Measurements from ENCODE around the gene PTPN22.

Gene PTPN22

GRCh38 chr1:113860891-113861290, 10.6 kb downstream of the PTPN22 start:
- no peak overlapping the region for H3K4me2 ChIP-seq (ENCODE audit: low read depth, low read length, poor library complexity, severe bottlenecking)
- H3K4me1 ChIP-seq (ENCODE audit: insufficient read depth, low read length, poor library complexity, severe bottlenecking), result peaks cover 5% of the 10 kb centered on the region

GRCh38 chr1:113859478-113860175, 11.9 kb downstream of the PTPN22 start:
- H3K9me2 ChIP-seq (replicated peaks; ENCODE audit: low read depth, low read length), result no peaks in the 10 kb centered on the region
- TF ChIP-seq CTCF (conservative IDR thresholded peaks at IDR 0.05; ENCODE audit: low read length), result no peak
- TF ChIP-seq EZH2phosphoT487 (IDR thresholded peaks at IDR 0.05; ENCODE audit: borderline replicate concordance), result no peak
- H3K79me2 ChIP-seq (ENCODE audit: insufficient read depth, low read length), result 0 out of 2 replicates have a peak, but pooled peaks cover 9% of the 10 kb centered on the region
- H2AFZ ChIP-seq (ENCODE audit: low read length), result no peak overlapping the region
- no peak overlapping the region for H3K4me2 ChIP-seq (ENCODE audit: low read depth, low read length, poor library complexity, severe bottlenecking)
- H3K9ac ChIP-seq (ENCODE audit: low read depth, low read length, poor library complexity, severe bottlenecking), result no peak overlapping the region
- no peak overlapping the region for H3K4me3 ChIP-seq (ENCODE audit: low read length, poor library complexity, severe bottlenecking)
- H3F3A ChIP-seq (ENCODE audit: low read depth), result no peaks in the 10 kb centered on the region
- H3K27me3 ChIP-seq (ENCODE audit: insufficient read depth, low read length, poor library complexity, severe bottlenecking), result no peaks in the 10 kb centered on the region
- H3K4me1 ChIP-seq (ENCODE audit: insufficient read depth, low read length, poor library complexity, severe bottlenecking), result no peaks in the 10 kb centered on the region
- H4K20me1 ChIP-seq (ENCODE audit: insufficient read depth, low read length, poor library complexity, severe bottlenecking), result no peaks in the 10 kb centered on the region
- H3K36me3 ChIP-seq (ENCODE audit: insufficient read depth, low read length), result peaks cover 36% of the 10 kb centered on the region
- no peaks in the 10 kb centered on the region for H3K9me3 ChIP-seq (ENCODE audit: insufficient read depth, low read depth, low read length)

More at GRCh38 chr1:113860891-113861290, 10.6 kb downstream of the PTPN22 start:
- Histone ChIP-seq H3K27me3 (ENCODE audit: insufficient read depth, low read length, poor library complexity, severe bottlenecking) (no peaks in the 10 kb centered on the region), H3F3A (ENCODE audit: low read depth) (no peaks in the 10 kb centered on the region), H2AFZ (ENCODE audit: low read length) (no peak overlapping the region), H3K9me3 (ENCODE audit: insufficient read depth, low read depth, low read length) (no peaks in the 10 kb centered on the region), H3K4me3 (ENCODE audit: low read length, poor library complexity, severe bottlenecking) (no peak overlapping the region), H3K9ac (ENCODE audit: low read depth, low read length, poor library complexity, severe bottlenecking) (no peak overlapping the region), H4K20me1 (ENCODE audit: insufficient read depth, low read length, poor library complexity, severe bottlenecking) (no peaks in the 10 kb centered on the region), H3K79me2 (ENCODE audit: insufficient read depth, low read length) (peaks cover 22% of the 10 kb centered on the region; the same call in 1 of the 2 replicates), H3K9me2 (replicated peaks; ENCODE audit: low read depth, low read length) (no peaks in the 10 kb centered on the region), H3K36me3 (ENCODE audit: insufficient read depth, low read length) (peaks cover 28% of the 10 kb centered on the region)
- TF ChIP-seq EZH2phosphoT487 (IDR thresholded peaks at IDR 0.05; ENCODE audit: borderline replicate concordance), result no peak
- TF ChIP-seq CTCF (conservative IDR thresholded peaks at IDR 0.05; ENCODE audit: low read length), result no peak

GRCh38 chr1:113858982-113859381, 12.5 kb downstream of the PTPN22 start:
- Histone ChIP-seq H3K9me3 (ENCODE audit: insufficient read depth, low read depth, low read length) (no peaks in the 10 kb centered on the region), H3K36me3 (ENCODE audit: insufficient read depth, low read length) (peaks cover 42% of the 10 kb centered on the region), H3K79me2 (ENCODE audit: insufficient read depth, low read length) (0 out of 2 replicates have a peak, but pooled peaks cover 5% of the 10 kb centered on the region), H3K4me3 (ENCODE audit: low read length, poor library complexity, severe bottlenecking) (no peak overlapping the region), H2AFZ (ENCODE audit: low read length) (no peak overlapping the region), H3K9ac (ENCODE audit: low read depth, low read length, poor library complexity, severe bottlenecking) (no peak overlapping the region), H3F3A (ENCODE audit: low read depth) (no peaks in the 10 kb centered on the region), H3K9me2 (replicated peaks; ENCODE audit: low read depth, low read length) (no peaks in the 10 kb centered on the region), H4K20me1 (ENCODE audit: insufficient read depth, low read length, poor library complexity, severe bottlenecking) (no peaks in the 10 kb centered on the region), H3K4me2 (ENCODE audit: low read depth, low read length, poor library complexity, severe bottlenecking) (no peak overlapping the region), H3K4me1 (ENCODE audit: insufficient read depth, low read length, poor library complexity, severe bottlenecking) (no peaks in the 10 kb centered on the region), H3K27me3 (ENCODE audit: insufficient read depth, low read length, poor library complexity, severe bottlenecking) (no peaks in the 10 kb centered on the region)
- TF ChIP-seq EZH2phosphoT487 (IDR thresholded peaks at IDR 0.05; ENCODE audit: borderline replicate concordance) (no peak), CTCF (conservative IDR thresholded peaks at IDR 0.05; ENCODE audit: low read length) (no peak)
